Stimulated activated CD4-positive, alpha-beta T cell treated with anti-CD3 and anti-CD28 coated beads, Interleukin-1b, Interleukin-23, amount 100 ng/mL, for 48 hours (primary cell): ENCODE data around the gene FMO3.

Source experiments
- DNase-seq: peaks from one replicate; pipeline ENCODE4 v3.0.0-alpha.2; 2020

Gene FMO3

GRCh38 chr1:171160639-171161354, 70.1 kb downstream of the FMO3 start:
- DNase-seq: no peak

- no peak for DNase-seq
Measured at GRCh38 chr1:171161431-171161830, 70.7 kb downstream of the FMO3 start.

GRCh38 chr1:171166361-171166760, 75.7 kb downstream of the FMO3 start:
- DNase-seq: no peak
